NCI-H1417 (cell line): ENCODE results near the gene SVOP.
A peak's percentile ranks its signal among the peaks of the same experiment; 100 is the strongest.
"Not testable (repeated sequence)": the region's sequence is repeated elsewhere in the genome, so short reads cannot be mapped to it uniquely, and the experiment has no call there.

ENCODE experiments used
- DNase-seq, 3 experiments: peaks; one replicate each; lab custom pipeline; 2025; lab: John Stamatoyannopoulos, UW

Gene SVOP

DNA sequence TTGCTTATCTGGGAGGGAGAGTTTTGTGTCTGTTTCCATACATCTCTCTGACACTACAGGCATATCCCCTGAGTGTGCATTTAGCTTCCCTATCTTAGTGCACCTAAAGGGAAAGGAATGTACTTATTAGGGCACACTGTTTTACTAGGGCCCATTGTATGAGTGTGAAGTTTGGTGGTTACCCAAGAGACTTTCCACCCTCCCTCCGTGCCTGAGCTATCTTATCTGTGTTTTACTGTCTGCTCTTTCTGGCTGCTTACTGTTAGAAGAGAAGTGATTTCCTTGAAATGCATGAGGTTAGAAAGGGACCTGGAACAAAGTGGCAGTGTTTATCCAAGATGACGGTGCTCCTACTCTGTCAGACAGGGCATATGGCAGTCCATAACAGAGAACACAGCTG, 8.5 kb upstream of the SVOP start:
- no peak for DNase-seq

DNA sequence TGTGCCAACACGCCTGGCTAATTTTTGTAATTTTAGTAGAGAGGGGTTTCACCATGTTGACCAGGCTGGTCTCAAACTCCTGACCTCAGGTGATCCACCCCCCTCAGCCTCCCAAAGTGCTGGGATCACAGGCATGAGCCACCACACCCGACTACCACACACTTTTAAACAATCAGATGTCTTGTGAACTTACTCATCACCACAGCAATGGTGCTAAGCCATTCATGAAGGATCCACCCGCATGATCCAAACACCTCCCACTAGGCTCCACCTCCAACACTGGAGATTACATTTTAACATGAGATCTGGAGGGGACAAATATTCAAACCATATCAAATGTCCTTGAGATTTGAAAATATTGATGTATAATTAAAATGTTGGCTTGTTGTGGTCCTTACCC, 7.8 kb upstream of the SVOP start:
- not testable (repeated sequence) for DNase-seq

DNA sequence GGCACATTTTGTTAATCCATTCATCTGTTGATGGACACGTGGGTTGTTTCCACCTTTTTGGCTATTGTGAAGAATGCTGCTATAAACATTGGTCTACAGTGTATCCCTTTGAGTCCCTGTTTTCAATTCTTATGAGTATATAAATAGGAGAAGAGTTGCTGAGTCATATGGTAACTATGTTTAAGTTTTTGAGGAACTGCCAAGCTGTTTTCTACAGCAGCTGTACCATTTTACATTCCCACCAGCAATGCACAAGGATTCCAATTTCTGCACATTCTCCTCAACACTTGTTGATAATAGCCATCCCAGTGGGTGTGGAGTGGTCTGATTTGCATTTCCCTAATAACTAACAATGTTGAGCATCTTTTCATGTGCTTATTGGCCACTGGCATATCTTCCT, 6.9 kb upstream of the SVOP start:
- no peak for DNase-seq

DNA sequence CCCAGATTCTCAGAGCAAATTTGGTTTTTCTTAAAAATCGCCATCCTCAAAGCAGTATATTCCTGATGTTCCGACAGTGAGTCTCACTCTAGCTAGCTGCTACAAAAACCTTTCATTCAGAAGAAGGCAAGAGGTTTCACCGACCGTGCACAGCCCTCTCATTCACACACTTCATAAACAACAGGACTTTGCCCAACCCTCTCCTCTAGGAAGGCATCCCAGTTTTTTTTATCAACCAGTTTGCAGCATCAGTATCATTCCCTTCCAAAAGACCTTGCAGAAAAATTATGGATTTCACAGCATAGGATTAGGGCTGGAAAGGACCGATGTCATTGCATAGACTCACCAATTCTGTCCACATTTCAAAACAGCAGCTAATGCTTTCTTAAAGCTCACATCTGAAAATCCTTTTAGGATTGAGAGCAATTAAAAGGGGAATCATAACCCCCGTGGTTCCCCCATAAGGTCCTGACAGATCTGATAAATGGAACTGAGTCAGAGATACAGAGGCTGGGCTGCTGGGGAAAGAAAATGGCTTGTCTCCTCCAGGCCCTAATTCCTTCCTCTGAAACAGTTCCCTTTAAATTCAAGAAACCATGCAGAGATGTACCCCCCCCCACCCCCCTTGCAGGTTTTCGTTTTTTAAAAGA, 597 bp downstream of the SVOP start:
- peak in 2 of 3 experiments; percentile 46 to 82 for DNase-seq

DNA sequence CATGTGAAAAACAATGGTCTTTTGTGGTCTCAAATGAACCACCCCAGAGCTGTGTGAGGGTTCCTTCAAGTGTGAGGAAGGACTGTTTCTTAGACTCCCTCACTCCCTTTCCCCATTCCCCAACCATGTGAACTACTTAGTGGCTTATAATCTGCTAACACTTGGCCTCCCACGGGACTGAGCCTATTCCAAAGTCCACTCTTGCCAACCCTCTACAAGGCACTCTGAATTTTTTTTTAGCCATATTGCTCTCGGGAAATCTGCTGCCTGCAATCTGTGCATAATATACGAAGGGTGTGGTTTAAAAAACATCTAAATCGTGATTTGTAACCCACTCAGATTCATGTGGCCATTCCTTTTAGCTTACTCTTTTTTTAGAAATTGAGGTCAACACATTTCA, 2.6 kb downstream of the SVOP start:
- no peak for DNase-seq

DNA sequence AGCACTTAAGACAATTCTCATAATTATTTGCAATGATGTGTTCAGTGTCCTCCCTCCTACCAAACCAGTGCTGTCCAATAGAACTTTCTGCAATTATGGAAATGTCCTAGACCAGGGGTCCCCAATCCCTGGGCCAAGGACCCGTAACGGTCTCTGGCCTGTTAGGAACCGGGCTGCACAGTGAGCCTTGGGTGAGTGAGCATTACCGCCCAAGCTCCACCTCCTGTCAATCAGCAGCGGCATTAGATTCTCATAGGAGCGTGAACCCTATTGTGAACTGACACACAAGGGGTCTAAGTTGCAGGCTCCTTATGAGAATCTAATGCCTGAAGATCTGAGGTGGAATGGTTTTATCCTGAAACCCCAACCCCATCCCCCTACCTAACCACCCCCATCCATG, 3.9 kb downstream of the SVOP start:
- no peak for DNase-seq

DNA sequence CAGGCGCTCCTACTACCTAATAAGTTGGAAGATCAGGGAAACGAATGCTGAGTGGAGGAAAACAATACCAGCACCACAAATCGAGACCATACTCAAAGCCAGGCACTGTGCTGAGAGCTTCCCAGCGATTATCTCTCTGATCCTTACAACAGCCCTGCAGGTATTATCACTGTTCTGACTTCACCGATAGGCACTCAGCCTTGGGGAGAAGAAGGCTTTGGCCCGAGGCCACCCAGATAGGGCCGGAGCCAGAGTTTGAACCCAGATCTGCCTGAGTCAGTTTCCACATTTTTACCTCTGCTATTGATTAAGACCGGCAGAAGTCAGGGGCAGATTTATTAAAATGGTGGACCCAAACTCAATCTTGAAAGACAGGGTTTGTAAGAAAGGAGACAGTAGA, 4.9 kb downstream of the SVOP start:
- DNase-seq: no peak

DNA sequence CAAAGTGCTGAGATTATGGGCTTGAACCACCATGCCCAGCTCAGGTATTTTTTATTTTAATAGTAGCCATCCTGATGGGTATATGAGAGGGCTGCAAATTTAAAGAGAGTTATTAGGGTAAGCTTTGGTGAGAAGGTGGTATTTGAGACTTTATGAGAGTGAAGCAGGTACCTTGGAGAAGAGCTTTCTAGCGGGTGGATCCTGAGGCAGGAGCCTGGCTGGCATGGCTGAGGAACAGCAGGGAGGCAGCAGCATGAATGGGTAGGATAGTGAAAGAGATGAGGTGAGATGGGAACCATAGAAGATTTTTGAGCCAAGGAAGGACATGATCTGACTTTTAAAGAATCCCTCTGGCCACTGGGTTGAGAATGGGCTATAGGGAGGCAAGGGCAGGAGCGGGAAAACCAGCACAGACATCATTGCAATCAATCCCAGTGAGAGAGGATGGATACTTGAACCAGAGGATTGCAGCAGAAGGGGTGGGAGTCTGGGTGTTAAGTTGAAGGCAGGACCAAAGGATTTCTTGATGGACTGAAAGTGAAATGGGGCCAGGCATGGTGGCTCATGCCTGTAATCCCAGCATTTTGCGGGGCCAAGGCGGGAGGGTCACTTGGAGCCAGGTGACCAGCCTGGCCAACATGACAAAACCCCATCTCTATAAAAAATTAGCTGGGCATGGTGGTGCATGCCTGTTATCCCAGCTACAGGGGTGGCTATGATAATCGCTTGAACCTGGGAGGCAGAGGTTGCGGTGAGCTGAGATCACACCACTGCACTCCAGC, 5.7 kb downstream of the SVOP start:
- DNase-seq: no peak

DNA sequence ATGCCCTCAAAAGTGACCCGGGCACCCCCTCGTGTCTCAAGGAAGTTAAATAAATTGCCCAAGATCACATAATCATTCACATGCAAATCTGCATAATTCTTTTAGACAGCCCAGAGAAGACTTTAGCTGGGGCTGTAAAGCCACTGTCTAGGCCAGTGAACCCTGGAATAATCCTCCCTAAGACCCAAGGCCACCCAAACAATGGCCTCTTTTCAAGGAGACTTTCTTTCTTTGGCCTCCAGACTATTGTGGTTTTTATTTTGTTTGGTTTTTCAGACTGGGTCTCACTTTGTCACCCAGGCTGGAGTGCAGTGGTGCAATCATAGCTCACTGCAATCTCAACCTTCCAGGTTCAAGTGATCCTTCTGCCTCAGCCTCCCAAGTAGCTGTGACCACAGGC, 10.6 kb downstream of the SVOP start:
- no peak for DNase-seq

DNA sequence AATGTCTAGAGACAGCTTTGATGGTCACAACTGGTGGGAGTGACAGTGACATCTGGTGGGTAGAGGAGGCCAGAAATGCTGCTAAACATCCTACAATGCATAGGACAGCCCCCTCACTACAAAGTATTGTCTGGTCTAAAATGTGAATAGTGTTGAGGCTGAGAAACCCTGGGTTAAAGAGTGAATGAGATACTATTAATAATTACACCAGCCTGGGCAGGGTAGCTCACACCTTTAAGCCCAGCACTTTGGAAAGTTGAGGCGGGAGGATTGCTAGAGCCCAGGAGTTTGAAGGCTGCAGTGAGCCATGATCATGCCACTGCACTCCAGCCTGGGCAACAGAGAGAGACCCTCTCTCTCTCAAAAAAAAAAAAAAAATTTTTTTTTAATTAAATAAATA, 11.1 kb downstream of the SVOP start:
- no peak for DNase-seq

DNA sequence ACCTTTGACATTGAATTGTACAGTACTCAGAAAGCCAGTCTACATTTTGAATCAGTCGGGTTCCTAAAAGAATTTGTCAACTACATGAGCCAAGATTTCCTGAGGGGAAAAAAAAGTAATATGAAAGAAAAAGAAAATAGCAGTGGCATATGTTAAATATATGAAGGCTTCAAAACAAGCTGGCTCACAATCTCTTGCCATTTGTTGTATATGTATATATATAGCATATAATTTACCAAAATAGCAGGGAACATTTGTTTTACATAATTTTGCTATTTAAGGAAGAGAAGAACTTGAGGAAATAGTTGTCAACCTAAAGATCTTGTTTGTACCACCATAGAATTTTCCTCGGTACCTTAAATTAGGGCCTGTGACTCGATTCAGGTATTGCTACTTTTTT, 16.9 kb downstream of the SVOP start:
- DNase-seq: no peak

DNA sequence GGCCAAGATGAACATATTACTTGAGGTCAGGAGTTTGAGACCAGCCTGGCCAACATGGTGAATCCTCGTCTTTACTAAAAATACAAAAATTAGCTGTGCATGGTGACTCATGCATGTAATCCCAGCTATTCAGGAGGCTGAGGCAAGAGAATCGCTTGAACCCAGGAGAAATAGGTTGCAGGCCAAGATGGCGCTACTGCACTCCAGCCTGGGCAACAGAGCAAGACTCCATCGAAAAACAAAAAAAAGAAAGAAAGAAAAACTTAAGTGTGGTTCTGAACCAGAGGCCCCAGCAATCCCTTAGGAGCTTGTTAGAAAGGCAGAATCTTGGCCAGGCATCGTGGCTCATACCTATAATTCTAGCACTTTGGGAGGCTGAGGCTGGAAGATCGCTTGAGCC, 24.5 kb downstream of the SVOP start:
- no peak for DNase-seq

DNA sequence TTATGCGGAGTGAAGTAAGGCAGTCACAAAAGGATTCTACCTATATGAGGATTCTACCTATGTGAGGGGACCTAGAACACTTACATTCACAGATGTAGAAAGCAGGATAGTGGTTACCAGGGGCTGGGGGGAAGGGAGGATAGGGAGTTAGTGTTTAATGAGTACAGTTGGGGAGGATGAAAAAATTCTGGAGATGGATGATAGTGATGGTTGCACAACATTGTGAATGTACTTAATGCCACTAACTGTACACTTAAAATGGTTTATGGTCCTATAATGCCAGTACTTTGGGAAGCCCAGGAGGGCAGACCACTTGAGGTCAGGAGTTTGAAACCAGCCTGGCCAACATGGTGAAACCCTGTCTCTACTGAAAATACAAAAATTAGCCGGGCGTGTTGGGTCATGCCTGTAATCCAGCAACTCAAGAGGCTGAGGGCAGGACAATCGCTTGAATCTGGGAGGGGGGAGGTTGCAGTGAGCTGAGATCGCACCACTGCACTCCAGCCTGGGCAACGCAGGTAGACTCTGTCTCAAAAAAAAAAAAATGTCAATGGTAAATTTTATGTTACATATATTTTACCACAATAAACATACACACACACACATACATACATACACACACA, 25.4 kb downstream of the SVOP start:
- DNase-seq: peak in 2 of 3 experiments; percentile 58 to 87

DNA sequence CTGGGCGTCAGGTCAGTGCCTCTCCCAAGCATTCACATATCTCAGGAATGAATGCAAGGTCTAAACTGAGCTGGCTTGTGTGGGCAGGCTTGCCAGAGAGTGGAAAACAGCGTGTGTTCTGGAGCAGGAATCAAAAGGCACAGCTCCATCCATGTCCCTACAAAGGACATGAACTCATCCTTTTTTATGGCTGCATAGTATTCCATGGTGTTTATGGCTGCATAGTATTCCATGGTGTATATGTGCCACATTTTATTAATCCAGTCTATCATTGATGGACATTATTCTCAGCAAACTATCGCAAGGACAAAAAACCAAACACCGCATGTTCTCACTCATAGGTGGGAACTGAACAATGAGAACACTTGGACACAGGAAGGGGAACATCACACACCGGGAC, 30.8 kb downstream of the SVOP start:
- not testable (repeated sequence) for DNase-seq

DNA sequence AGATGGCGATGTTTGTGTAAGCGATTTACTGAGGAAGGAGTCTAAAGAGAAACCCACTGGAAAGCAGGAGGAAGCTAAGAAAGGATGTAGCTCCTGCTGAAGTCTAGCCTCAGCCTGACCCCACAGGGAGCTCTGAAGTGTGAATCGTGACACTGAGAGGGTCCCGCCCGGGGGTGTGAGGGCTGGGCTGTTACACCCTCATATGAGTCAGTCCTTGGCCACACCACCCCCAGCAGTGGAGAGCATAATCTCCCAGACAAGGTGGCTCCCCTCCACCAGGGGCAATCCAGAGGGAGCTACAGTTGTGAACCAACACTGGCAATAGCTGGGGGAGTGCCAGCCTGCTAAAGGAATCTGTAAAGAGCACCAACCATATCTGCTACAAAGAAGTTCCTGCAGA, 31.5 kb downstream of the SVOP start:
- DNase-seq: no peak

DNA sequence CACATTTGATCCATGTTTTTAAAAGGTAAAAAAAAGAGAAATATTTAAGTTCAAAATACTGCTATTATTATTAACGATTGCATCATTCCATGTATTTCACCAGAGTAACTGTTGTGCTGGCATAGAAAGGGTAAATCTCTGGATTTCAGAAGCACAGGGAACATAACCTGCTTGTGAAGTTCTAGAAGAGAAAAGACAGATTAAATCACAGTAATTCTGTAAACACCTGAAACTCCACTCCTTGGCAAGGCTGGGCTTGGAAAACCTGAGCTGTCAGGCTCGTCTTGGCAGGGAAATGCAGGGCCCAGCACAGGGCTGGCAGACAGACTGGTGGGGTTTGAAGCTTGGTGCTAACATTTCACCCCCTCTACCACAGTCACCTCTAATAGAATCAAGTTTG, 35.1 kb downstream of the SVOP start:
- DNase-seq: no peak

DNA sequence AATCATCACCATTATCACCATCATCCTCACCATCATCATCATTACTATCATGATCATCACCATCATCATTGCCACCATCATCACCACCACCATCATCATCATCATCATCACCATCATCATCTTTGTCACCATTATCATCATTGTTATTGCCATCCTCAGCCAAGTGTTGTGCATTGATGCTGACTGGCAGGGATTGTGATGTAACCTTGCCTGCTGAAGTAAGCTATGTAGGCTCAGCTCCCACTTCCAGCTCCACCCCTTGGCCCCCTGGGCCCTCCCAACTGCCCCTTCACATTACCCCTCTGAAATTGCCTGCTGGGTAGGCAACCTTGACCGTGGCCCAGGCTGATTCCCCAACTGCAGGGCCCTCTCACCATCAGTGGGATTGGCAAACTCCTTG, 37.6 kb downstream of the SVOP start:
- no peak for DNase-seq

DNA sequence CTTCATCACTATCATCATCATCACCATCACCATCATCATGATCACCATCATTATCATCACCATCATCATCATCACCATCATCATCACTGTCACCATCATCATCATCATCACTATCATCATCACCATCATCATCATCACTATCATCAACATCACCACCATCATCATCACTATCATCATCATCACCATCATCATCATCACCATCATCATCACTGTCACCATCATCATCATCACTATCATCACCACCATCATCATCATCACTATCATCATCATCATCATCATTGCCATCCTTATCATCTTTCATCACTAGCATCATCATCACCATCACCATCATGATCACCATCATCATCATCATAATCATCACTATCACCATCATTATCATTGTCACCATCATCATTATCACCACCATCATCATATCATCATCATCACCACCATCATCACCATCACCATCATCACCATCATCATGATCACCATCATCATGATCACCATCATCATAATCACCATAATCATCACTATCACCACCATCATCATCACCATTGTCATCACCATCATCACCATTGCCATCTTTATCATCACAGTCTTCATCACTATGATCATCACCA, 38.1 kb downstream of the SVOP start:
- DNase-seq: no peak

DNA sequence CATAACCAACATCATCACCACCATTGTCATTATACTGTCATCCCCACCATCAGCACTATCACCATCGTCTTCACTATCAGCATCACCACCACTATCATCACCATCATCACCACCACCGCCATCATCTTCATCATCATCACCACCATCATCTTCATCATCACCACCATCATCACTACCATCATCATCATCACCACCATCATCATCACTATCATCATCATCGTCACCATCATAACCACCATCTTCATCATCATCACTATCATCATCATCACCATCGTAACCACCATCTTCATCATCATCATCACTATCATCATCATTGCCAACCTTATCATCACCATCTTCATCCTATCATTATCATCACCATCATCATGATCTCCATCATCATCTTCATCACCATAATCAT, 39.0 kb downstream of the SVOP start:
- no peak for DNase-seq

DNA sequence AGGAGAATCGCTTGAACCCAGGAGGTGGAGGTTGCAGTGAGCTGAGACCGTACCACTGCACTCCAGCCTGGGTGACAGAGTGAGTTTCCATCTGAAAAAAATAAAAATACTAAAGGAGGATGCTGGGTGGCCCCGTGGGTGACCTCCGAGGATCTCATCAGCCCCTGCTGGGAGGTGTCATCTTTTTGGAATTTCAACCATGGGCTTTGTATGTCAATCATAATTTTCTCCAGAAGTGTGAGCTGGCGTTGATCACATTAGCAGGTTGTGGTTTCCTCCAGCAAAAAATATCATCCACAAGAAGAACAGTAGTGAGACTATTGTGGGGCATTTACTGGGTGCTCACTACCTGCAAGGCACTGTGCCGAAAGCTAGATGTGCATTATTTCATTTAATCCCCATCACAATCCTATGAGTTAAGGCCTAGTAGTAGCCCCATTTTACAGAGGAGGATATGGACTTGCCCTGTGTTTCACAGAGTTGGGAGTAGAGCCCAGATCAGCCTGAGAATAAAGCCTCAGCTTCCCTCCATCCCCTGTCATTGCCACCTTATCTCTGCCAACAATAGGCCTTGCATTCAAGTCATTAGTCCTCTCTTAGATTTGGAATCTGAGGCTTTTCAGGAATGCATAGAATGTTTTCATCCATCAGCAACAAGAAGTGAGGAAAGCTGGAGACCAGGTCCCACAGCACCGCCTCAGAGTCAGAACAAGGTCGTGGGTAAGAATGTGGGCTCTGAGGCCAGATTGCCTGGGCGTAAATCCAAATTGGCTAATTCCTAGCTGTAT, 39.8 kb downstream of the SVOP start:
- DNase-seq: no peak

DNA sequence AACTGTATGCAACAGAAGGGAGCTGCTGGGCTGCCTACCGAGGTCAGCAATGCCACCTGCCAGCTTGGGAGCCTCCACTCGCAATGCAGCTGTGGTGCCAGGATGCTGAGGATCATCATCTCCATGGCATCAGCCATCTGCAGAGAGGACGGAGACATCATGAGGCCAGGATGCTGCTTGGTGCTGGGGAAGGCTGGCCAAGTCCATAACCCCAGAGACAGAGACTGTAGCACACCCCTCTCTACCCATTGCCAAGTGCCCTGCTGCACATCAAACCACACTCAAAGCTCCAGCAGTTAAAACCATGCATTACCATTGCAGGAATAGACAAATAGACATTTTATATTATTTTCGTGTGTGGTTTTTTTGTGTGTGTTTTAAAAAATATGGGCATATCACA, 43.5 kb downstream of the SVOP start:
- no peak for DNase-seq

DNA sequence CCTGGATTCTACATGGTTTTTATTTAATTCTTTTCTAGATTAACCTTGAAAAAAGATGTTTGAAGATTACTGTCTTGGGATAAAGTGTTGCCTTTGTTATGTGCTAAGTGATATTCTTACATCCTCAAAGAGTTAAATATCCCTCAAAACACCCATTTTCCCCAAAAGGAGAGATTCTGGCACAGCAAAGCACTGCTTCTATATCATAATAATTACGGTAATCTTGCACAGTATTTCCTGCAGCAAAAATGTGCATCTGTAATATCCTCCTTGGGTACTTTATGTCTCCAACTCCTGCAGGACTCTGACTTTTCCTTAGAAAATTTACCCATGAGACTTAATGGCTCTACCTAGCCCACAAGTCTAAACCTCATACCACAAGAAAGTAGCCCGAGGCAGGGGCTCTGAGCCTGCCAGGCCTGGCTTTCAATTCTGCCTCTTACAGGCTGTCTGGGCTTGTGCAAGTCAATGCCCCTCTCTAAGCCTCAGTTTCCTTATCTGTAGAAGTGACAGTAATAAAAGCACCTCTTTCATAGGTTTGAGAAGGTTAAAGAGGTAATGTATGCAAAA, 45.8 kb downstream of the SVOP start:
- DNase-seq: no peak
